ENCODE data around the gene IFIT3. TPM values are rescaled to one million over a fixed set of nuclear protein-coding genes. Genes with fewer than 3 reads are reported as not detected.

Gene IFIT3
- total and polyA plus RNA-seq, 9 donors, result 6.5 to 13.3 (median 9.7) TPM

DNA sequence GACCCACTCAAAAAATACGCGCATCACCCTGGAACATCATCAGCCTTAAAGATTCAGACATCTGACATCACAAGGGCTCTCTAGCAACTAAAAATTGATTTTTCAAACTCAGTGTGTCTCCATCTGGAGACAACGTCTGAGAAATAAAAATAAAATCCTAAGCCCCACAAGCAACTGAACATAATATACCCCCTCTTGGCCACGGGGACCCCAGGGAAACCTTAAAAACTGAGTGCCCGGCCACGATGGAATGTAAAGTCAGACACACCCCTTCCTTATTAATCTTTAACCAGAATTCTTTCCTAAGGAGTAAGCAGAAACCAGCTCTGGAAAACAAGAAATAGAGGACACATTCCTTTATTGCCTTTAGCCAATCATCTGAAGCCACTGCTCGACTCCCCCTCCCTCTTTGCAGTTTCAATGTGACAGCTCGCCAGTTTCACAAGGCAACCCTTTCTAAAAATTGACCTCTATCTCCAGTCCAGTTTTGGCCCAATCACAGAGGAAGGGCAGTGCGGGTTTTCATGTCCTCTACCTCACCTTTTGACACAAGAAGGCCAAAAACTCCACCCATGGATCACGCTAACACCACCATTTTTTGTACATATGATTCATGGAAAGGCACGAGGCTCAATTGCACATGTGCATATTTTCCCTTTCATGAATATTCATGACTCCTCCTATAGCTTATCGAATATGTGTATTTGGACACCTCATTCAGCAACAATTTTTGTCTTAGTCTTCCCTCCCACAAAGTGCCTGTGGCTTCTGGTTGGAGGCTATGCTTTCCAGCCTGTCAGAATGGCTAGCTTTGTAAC lies 24.2 kb downstream of the IFIT3 start:
- Histone ChIP-seq H3K4me3 (ENCODE audit: low read length) (no peak overlapping the region), H3K27ac (ENCODE audit: low read length) (peak overlapping the region; percentile 93), H3K36me3 (ENCODE audit: control insufficient read depth, insufficient read depth, low read length) (no peaks in the 10 kb centered on the region), H3K9me3 (replicated peaks; ENCODE audit: control insufficient read depth, low read depth, low read length) (no peaks in the 10 kb centered on the region), H3K4me1 (ENCODE audit: control insufficient read depth, insufficient read depth, low read length) (peaks cover 41% of the 10 kb centered on the region), H3K27me3 (ENCODE audit: control insufficient read depth, insufficient read depth, low read length) (no peaks in the 10 kb centered on the region)
- DNase-seq, result peak; percentile 66
- WGBS (ENCODE audit: insufficient coverage), result 35% methylated on average over 10 of the region's 12 CpGs

- no peak overlapping the region for H3K4me3 ChIP-seq (ENCODE audit: low read length)
- H3K36me3 ChIP-seq (ENCODE audit: control insufficient read depth, insufficient read depth, low read length), result no peaks in the 10 kb centered on the region
- WGBS (ENCODE audit: insufficient coverage), result no CpG with 5 or more reads among the region's 4 CpGs
- H3K27me3 ChIP-seq (ENCODE audit: control insufficient read depth, insufficient read depth, low read length), result no peaks in the 10 kb centered on the region
- no peaks in the 10 kb centered on the region for H3K9me3 ChIP-seq (replicated peaks; ENCODE audit: control insufficient read depth, low read depth, low read length)
- peak overlapping the region; percentile 93 for H3K27ac ChIP-seq (ENCODE audit: low read length)
- no peak for DNase-seq
- H3K4me1 ChIP-seq (ENCODE audit: control insufficient read depth, insufficient read depth, low read length), result peaks cover 35% of the 10 kb centered on the region
These were observed 25.0 kb downstream of the IFIT3 start for GRCh38 chr10:89352802-89353201.

- Histone ChIP-seq H3K4me1 (ENCODE audit: control insufficient read depth, insufficient read depth, low read length) (peaks cover 24% of the 10 kb centered on the region), H3K27ac (ENCODE audit: low read length) (no peak overlapping the region), H3K36me3 (ENCODE audit: control insufficient read depth, insufficient read depth, low read length) (no peaks in the 10 kb centered on the region), H3K9me3 (replicated peaks; ENCODE audit: control insufficient read depth, low read depth, low read length) (no peaks in the 10 kb centered on the region), H3K27me3 (ENCODE audit: control insufficient read depth, insufficient read depth, low read length) (no peaks in the 10 kb centered on the region), H3K4me3 (ENCODE audit: low read length) (no peak overlapping the region)
- WGBS (ENCODE audit: insufficient coverage), result no CpG with 5 or more reads among the region's 2 CpGs
- peak; percentile 47 for DNase-seq
These were observed 27.7 kb downstream of the IFIT3 start for GRCh38 chr10:89355394-89355931.

DNA sequence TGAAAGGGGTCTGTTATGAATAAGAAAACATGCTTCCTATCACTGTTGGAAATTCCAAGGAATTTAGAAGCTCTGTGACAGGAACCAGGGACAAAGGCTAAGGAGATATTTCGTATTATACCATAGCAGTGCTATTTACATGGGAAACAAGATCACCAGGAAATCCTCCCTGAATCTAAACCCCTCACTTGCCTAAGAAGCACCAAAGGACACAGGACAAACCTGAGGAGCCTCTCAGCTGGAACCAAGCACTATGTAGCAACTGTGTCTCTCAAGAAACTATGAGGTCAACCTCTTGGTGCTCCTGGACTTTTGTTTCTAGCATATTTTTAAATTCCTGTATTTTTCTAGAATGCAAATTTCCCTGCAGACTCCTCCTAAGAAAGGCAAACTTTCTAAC lies 29.3 kb downstream of the IFIT3 start:
- Histone ChIP-seq H3K27me3 (ENCODE audit: control insufficient read depth, insufficient read depth, low read length) (no peaks in the 10 kb centered on the region), H3K27ac (ENCODE audit: low read length) (peak overlapping the region; percentile 3), H3K36me3 (ENCODE audit: control insufficient read depth, insufficient read depth, low read length) (no peaks in the 10 kb centered on the region), H3K4me1 (ENCODE audit: control insufficient read depth, insufficient read depth, low read length) (peaks cover 8% of the 10 kb centered on the region), H3K9me3 (replicated peaks; ENCODE audit: control insufficient read depth, low read depth, low read length) (no peaks in the 10 kb centered on the region), H3K4me3 (ENCODE audit: low read length) (no peak overlapping the region)
- no CpG with 5 or more reads among the region's 1 CpG for WGBS (ENCODE audit: insufficient coverage)
- DNase-seq, result no peak

GRCh38 chr10:89357975-89358374 lies 30.2 kb downstream of the IFIT3 start:
- no peaks in the 10 kb centered on the region for H3K9me3 ChIP-seq (replicated peaks; ENCODE audit: control insufficient read depth, low read depth, low read length)
- H3K4me1 ChIP-seq (ENCODE audit: control insufficient read depth, insufficient read depth, low read length), result peaks cover 5% of the 10 kb centered on the region
- H3K27me3 ChIP-seq (ENCODE audit: control insufficient read depth, insufficient read depth, low read length), result no peaks in the 10 kb centered on the region
- no peak overlapping the region for H3K4me3 ChIP-seq (ENCODE audit: low read length)
- no CpG with 5 or more reads among the region's 2 CpGs for WGBS (ENCODE audit: insufficient coverage)
- H3K36me3 ChIP-seq (ENCODE audit: control insufficient read depth, insufficient read depth, low read length), result no peaks in the 10 kb centered on the region
- DNase-seq, result no peak
- H3K27ac ChIP-seq (ENCODE audit: low read length), result no peak overlapping the region

GRCh38 chr10:89360157-89360556 lies 32.4 kb downstream of the IFIT3 start:
- Histone ChIP-seq H3K4me3 (ENCODE audit: low read length) (no peak overlapping the region), H3K27ac (ENCODE audit: low read length) (no peak overlapping the region), H3K4me1 (ENCODE audit: control insufficient read depth, insufficient read depth, low read length) (peaks cover 5% of the 10 kb centered on the region), H3K9me3 (replicated peaks; ENCODE audit: control insufficient read depth, low read depth, low read length) (no peaks in the 10 kb centered on the region), H3K27me3 (ENCODE audit: control insufficient read depth, insufficient read depth, low read length) (no peaks in the 10 kb centered on the region), H3K36me3 (ENCODE audit: control insufficient read depth, insufficient read depth, low read length) (no peaks in the 10 kb centered on the region)
- DNase-seq, result no peak

- DNase-seq, result no peak
- H3K27ac ChIP-seq (ENCODE audit: low read length), result no peak overlapping the region
- H3K9me3 ChIP-seq (replicated peaks; ENCODE audit: control insufficient read depth, low read depth, low read length), result no peaks in the 10 kb centered on the region
- no peak overlapping the region for H3K4me3 ChIP-seq (ENCODE audit: low read length)
- no peaks in the 10 kb centered on the region for H3K27me3 ChIP-seq (ENCODE audit: control insufficient read depth, insufficient read depth, low read length)
- H3K36me3 ChIP-seq (ENCODE audit: control insufficient read depth, insufficient read depth, low read length), result no peaks in the 10 kb centered on the region
- peaks cover 5% of the 10 kb centered on the region for H3K4me1 ChIP-seq (ENCODE audit: control insufficient read depth, insufficient read depth, low read length)
These were observed 35.1 kb downstream of the IFIT3 start for GRCh38 chr10:89362929-89363328.

DNA sequence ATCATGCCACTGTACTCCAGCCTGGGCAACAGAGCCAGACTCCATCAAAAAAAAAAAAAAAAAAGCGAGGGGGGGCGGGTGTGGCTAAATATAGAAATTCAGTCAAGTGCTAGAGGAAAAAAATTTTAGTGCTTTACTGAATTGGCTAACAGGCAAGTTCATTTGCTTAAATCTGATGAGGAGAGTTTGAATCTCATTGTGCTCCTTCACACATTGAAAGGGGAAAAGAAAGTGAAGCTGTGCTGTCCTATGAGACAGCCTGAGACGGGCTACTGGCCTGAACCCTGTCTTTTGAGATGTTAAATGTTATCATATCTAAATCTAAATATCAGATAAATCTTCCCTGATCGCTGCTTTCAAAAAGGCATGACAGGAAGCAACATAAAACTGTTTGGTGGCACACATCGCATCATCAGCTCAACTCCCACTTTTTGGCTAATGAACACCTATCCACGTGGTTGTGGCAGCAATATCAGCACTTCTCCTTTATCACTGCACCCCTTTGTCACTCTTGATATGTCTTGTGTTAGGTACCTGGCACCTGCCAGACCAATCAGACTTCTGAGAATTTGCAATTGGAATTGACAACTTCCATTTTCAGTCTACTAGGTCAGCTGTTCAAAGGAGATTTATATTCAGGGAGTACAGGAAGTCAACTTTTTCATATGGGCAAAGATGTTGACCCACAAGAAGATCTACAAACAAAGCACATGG lies 36.1 kb downstream of the IFIT3 start:
- no peak overlapping the region for H3K4me3 ChIP-seq (ENCODE audit: low read length)
- no CpG with 5 or more reads among the region's 6 CpGs for WGBS (ENCODE audit: insufficient coverage)
- H3K27ac ChIP-seq (ENCODE audit: low read length), result no peak overlapping the region
- H3K4me1 ChIP-seq (ENCODE audit: control insufficient read depth, insufficient read depth, low read length), result peaks cover 12% of the 10 kb centered on the region
- no peaks in the 10 kb centered on the region for H3K27me3 ChIP-seq (ENCODE audit: control insufficient read depth, insufficient read depth, low read length)
- H3K9me3 ChIP-seq (replicated peaks; ENCODE audit: control insufficient read depth, low read depth, low read length), result no peaks in the 10 kb centered on the region
- no peak for DNase-seq
- H3K36me3 ChIP-seq (ENCODE audit: control insufficient read depth, insufficient read depth, low read length), result no peaks in the 10 kb centered on the region

DNA sequence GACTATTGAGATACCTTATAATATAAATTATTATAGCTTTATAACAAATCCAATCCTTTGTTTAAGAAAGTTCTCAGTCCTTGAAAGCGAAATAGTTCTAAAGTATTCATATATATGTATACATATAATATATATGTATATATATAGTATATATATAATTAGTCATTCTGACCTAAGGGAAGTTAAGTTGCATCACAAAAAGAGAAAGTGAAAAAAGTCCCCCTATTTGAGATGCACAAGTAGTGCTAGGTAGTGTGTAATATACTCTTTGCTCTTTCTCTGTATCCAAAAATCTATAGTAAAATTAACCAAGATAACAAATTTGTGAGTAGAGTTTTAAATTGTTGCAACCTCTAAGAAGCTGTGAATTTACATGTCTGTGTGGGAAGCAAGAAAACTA lies 36.7 kb downstream of the IFIT3 start:
- no peak overlapping the region for H3K27ac ChIP-seq (ENCODE audit: low read length)
- no peaks in the 10 kb centered on the region for H3K27me3 ChIP-seq (ENCODE audit: control insufficient read depth, insufficient read depth, low read length)
- no CpG with 5 or more reads among the region's 1 CpG for WGBS (ENCODE audit: insufficient coverage)
- DNase-seq, result no peak
- H3K4me1 ChIP-seq (ENCODE audit: control insufficient read depth, insufficient read depth, low read length), result peaks cover 17% of the 10 kb centered on the region
- H3K36me3 ChIP-seq (ENCODE audit: control insufficient read depth, insufficient read depth, low read length), result no peaks in the 10 kb centered on the region
- no peak overlapping the region for H3K4me3 ChIP-seq (ENCODE audit: low read length)
- no peaks in the 10 kb centered on the region for H3K9me3 ChIP-seq (replicated peaks; ENCODE audit: control insufficient read depth, low read depth, low read length)

GRCh38 chr10:89367529-89367928 lies 39.7 kb downstream of the IFIT3 start:
- H3K27ac ChIP-seq (ENCODE audit: low read length), result peak overlapping the region; percentile 62
- no peaks in the 10 kb centered on the region for H3K36me3 ChIP-seq (ENCODE audit: control insufficient read depth, insufficient read depth, low read length)
- no peaks in the 10 kb centered on the region for H3K9me3 ChIP-seq (replicated peaks; ENCODE audit: control insufficient read depth, low read depth, low read length)
- peaks cover 28% of the 10 kb centered on the region for H3K4me1 ChIP-seq (ENCODE audit: control insufficient read depth, insufficient read depth, low read length)
- no peaks in the 10 kb centered on the region for H3K27me3 ChIP-seq (ENCODE audit: control insufficient read depth, insufficient read depth, low read length)
- no peak overlapping the region for H3K4me3 ChIP-seq (ENCODE audit: low read length)
- peak; percentile 64 for DNase-seq
- WGBS (ENCODE audit: insufficient coverage), result no CpG with 5 or more reads among the region's 4 CpGs
